HL-60 (cell line): Measurements from ENCODE around the gene CLCN4.

Experiments
- CTCF ChIP-seq: IDR thresholded peaks from one replicate; pipeline ENCODE4 v1.5.1; 2011; ENCODE audit warnings: low read length, control low read depth, inconsistent platforms; ENCODE audit not compliant: insufficient read depth
- POLR2AphosphoS5 ChIP-seq: IDR thresholded peaks from 2 replicates; pipeline ENCODE4 v1.6.1; 2012; ENCODE audit warnings: low read depth
- SPI1 ChIP-seq: IDR thresholded peaks from 2 replicates; pipeline ENCODE4 v1.6.1; 2012; ENCODE audit warnings: low read depth, mild to moderate bottlenecking, borderline replicate concordance
- TF ChIP-seq, protein P1 (sequence below): IDR thresholded peaks from 2 replicates; pipeline ENCODE4 v1.6.1; 2012; ENCODE audit warnings: low read depth; ENCODE audit not compliant: insufficient replicate concordance

GRCh38 chrX:10158279-10159144 is 1.7 kb downstream of the CLCN4 start:
- no peak for TF ChIP-seq SPI1
- TF ChIP-seq CTCF = no peak
- TF ChIP-seq POLR2AphosphoS5 = no peak
- TF ChIP-seq, protein P1, sequence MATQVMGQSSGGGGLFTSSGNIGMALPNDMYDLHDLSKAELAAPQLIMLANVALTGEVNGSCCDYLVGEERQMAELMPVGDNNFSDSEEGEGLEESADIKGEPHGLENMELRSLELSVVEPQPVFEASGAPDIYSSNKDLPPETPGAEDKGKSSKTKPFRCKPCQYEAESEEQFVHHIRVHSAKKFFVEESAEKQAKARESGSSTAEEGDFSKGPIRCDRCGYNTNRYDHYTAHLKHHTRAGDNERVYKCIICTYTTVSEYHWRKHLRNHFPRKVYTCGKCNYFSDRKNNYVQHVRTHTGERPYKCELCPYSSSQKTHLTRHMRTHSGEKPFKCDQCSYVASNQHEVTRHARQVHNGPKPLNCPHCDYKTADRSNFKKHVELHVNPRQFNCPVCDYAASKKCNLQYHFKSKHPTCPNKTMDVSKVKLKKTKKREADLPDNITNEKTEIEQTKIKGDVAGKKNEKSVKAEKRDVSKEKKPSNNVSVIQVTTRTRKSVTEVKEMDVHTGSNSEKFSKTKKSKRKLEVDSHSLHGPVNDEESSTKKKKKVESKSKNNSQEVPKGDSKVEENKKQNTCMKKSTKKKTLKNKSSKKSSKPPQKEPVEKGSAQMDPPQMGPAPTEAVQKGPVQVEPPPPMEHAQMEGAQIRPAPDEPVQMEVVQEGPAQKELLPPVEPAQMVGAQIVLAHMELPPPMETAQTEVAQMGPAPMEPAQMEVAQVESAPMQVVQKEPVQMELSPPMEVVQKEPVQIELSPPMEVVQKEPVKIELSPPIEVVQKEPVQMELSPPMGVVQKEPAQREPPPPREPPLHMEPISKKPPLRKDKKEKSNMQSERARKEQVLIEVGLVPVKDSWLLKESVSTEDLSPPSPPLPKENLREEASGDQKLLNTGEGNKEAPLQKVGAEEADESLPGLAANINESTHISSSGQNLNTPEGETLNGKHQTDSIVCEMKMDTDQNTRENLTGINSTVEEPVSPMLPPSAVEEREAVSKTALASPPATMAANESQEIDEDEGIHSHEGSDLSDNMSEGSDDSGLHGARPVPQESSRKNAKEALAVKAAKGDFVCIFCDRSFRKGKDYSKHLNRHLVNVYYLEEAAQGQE = no peak
